ENCODE results near the gene CDSN.
"Not testable (repeated sequence)": the region's sequence is repeated elsewhere in the genome, so short reads cannot be mapped to it uniquely, and the experiment has no call there.

The CDSN gene, protein sequence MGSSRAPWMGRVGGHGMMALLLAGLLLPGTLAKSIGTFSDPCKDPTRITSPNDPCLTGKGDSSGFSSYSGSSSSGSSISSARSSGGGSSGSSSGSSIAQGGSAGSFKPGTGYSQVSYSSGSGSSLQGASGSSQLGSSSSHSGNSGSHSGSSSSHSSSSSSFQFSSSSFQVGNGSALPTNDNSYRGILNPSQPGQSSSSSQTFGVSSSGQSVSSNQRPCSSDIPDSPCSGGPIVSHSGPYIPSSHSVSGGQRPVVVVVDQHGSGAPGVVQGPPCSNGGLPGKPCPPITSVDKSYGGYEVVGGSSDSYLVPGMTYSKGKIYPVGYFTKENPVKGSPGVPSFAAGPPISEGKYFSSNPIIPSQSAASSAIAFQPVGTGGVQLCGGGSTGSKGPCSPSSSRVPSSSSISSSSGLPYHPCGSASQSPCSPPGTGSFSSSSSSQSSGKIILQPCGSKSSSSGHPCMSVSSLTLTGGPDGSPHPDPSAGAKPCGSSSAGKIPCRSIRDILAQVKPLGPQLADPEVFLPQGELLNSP

DNA sequence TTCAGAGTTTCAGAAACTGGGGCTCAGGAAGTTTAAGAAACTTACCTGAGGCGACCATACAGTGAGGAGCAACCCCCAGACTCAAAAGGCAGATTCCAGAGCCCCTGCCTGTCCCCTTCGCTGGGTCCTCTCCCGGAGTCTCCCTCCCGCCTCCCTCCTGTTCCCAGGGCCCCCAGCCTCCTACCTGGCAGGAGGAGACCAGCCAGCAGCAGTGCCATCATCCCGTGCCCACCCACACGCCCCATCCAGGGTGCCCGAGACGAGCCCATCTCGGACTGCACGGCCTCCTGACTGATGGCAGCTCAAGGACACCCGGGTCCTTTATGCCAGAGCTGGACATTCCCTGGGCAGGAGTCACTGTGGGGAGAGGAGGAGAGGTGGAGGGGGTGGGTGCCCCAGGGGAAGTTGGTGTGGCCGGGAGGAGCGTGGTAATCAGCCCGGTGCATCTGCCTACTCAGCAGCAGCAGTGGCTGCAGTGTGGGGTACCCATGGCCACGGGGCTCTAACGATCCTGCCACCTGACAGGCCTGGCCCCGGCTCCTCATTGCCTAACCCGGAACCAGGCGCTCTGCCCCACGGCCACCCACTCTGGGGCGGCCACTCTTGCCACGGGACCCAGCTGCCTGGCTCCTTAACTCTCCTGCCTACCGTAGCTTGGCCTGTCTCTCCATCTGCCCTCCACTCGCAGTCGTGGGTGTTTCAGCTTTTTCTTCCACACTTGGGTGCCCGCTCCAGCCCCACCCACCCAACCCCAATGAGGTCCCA, at the start of gene CDSN:
Gene CDSN, minus strand, starts transcription at position 296 of the 765 bp plus-strand sequence. Its CDS starts 27 bp downstream, at position 269.
- DNase-seq (ENCODE audit: low read depth): no peak

DNA sequence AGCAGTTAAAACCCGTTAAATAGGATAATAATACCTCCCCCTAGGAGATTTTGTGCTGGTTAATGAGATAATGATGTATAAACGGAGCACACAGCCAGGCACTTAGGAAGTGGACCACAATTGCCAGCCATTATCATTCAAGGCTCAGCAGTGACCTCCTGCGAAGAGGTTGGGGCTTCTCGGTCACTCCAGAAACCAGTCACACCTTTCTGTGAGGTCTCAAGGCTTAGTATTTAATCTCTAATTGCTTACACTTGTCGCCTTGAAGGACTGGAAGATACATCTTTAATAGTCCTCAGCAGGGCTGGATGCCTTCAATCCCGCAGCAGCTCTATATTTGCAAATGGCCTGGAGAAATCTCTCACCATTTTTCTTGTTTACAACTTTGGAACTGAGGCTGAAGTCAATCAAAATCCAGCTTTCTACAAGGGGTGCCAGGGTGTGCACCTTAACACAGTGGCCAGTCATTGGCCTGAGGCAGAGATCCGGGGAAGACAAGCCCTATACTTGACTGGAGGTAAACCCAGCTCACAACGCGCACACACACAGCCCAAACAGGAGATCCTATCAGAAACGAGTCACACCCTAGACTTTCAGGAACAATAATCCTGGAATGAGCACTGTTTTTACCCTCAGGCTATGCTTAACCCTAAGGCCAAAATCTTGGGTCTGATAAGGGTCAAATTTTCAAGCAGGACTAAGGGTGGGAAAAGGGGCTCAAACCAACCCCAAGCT, 49.0 kb upstream of the CDSN start:
- no peak for DNase-seq (ENCODE audit: low read depth)

DNA sequence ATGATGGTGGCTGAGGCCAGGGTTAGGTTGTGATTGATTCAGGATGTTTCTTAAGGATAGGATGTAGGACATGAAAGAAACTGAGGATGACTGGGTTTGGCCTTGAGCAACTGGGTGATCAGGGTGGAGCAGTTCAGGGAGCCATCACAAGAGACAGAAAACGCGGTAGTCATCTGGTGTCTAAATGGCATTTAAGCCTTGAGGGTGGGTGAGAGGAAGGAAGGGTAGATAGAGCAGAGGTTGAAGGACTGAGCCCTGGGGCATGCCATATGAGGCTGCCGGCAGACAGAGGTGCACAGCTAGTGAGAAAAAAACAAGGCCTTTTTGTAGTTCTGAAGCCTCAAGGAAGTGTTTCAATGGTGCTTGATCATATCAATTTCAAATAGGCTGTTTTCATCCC, 48.4 kb upstream of the CDSN start:
- no peak for DNase-seq (ENCODE audit: low read depth)

DNA sequence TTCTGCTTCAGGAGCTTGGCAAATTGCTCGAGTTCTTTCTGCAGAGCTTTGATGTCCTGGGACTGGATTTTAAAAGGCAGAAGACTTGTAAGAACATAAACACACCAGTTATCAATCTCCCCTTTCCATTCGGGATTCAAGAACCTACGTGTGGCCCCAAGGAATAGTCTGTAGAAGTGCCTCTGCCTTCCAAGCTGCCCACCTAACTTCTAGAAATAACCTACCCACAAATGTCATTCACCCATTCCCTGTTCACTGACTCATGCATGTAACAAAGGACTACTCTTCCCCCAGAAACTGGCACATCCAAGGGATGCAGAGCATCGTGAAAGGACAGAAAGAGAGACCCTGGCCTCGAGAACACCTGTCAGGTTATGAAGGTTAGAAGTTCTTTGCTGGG, 45.7 kb upstream of the CDSN start:
- DNase-seq (ENCODE audit: low read depth): no peak

DNA sequence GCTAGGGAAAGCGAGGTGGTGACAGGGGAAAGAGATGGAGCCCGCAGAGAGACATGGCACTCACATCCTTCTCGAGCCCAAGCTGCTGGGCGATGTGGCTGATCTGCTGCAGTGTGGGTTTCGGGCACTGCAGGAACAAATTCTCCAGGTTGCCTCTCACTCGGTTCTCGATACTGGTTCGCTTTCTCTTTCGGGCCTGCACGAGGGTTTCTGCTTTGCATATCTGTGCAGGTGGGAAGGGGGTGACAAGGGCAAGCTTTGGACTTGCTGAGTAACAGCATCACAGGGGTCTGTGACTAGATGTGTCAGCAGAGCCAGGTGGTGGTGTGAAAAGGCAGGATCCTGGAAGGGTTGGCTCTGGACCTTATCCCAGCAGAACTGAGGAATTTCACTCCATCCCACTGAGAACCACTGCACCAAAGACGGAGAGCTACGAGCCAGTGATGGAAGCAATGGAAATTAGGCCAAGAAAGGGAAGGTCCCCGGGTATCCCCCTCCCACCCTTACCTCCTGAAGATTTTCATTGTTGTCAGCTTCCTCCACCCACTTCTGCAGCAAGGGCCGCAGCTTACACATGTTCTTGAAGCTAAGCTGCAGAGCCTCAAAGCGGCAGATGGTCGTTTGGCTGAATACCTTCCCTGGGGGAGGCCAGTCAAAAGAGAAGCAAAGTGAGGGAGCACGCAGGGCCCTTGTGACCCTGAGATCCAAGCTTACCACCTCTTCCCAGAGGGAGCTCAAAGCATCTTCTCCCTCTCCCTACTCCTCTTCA, 45.0 kb upstream of the CDSN start:
- DNase-seq (ENCODE audit: low read depth): not testable (repeated sequence)

DNA sequence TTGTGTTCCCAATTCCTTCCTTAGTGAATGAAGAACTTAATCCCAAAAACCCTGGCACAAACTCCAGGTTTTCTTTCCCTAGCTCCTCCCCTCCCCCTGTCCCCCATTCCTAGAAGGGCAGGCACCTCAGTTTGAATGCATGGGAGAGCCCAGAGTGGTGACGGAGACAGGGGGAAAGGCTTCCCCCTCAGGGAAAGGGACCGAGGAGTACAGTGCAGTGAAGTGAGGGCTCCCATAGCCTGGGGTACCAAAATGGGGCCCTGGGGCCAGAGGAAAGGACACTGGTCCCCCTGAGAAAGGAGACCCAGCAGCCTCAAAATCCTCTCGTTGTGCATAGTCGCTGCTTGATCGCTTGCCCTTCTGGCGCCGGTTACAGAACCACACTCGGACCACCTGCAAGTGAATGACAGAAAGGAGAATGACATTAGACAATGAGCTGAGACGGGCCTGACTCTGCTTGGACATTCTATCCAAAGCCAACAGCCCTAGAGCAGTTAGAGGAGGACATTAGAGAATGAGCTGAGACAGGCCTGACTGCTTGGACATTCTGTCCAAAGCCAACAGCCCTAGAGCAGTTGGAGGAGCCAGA, 44.3 kb upstream of the CDSN start:
- not testable (repeated sequence) for DNase-seq (ENCODE audit: low read depth)

DNA sequence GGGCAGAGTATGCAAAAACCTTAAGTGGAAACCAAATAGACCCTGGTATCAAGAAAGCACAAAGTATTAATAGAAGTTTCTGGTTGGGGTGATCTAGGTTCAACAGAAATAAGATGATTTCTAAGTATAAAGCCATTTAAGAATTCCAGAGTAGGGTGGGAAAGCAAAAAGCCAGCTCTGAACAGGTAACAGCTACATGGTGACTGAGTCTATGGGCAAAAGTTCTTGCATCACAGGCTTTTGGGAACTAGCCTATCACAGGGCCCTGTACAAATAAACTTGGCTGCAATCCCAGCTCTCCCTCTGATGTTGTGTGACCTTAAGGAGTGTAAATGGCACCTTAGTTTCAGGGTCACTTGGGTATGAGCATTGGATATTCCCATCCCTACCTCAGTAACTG, 43.7 kb upstream of the CDSN start:
- DNase-seq (ENCODE audit: low read depth): no peak

DNA sequence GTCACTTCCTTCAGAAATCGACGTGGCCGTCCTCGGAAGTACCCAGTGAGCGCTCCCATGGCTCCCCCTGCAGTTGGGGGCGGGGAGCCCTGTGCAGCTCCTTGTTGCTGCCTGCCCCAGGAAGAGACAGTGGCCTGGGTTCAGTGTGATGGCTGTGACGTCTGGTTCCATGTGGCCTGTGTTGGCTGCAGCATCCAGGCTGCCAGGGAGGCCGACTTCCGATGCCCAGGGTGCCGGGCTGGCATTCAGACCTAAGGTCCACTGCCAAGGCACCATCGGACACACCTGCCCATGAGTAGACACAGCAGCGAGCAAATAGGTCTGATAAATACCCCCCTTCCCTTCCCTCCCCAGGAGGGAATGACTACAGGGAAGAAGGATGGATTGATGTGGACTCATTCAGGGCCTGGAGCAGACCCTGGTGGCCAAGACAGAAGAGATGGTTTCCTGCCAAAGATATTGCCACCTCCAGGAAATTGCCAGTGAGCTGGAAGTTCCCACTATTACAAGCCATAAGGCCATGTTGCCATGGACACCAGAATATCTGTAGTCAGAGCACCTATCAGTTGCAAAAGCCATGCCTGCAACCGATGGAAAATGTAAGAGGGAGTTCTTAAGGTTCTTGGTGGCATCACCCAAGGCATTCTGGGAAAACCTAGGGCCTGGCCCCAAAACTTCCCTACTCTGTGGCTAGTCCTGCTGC, 42.4 kb upstream of the CDSN start:
- DNase-seq (ENCODE audit: low read depth): no peak

DNA sequence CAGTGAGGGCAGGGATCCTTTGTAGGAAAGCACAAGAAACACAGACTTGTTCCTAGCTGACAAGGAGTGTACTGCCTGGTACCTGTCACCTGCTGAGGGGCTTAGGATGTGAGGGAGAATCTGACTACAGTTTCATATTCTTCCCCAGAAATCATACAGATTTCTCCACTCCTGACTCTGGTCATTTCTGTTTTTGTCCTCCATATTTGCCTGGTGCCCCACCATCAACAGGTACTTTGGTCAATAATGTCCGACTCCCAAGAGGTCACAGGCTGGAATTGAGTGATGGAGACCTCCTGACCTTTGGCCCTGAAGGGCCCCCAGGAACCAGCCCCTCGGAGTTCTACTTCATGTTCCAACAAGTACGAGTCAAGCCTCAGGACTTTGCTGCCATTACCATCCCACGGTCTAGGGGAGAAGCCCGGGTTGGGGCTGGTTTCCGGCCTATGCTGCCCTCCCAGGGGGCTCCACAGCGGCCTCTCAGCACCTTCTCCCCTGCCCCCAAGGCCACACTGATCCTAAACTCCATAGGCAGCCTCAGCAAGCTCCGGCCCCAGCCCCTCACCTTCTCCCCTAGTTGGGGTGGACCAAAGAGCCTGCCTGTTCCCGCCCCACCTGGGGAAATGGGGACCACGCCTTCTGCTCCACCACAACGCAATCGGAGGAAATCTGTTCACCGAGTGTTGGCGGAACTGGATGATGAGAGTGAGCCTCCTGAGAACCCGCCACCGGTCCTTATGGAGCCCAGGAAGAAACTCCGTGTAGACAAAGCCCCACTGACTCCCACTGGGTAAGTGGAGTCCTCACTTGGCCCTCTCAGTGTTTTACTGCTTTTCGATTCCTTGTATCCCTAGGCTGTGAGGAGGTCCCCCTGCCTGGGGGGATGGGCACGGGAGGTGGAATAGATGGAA, 41.2 kb upstream of the CDSN start:
- DNase-seq (ENCODE audit: low read depth): no peak

DNA sequence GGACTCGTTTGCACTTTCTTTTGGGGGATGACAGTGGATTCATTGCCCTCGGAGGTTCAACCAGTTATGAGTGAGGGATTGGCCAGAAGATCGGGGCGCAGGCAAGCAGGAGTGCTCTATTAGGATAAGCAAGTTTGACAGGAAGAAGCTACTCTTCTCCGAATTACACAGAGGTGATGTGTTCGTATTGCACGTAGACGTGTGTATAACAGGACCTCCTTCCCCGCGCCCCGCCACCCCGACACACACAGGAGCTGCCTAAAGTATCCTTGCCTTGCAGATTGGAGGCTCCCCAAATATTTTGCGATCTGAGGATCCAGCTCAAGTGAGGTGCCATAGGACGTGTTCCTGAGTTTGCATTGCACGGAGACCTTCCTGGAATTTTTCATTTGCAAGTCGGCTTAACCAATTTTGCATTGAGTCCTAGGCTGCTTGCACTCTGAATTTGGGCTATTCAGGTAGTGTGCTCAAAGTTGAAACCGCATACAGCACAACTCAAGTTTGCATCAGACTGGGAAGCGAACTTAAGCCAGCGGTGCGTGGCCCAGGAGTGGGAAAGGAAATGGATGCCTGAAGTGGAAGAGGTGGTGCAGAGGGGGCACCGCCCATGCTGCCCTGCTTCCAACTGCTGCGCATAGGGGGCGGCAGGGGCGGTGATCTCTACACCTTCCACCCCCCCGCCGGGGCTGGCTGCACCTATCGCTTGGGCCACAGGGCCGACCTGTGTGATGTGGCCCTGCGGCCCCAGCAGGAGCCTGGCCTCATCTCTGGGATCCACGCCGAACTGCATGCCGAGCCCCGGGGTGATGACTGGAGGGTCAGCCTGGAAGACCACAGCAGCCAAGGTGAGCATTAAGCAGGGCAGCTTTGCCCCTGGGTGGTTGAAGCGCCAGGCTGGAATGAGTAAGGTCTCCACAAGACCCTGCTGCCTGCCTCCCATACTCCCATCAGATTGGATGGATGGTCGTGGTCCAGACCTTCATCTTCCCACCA, 38.9 kb upstream of the CDSN start:
- no peak for DNase-seq (ENCODE audit: low read depth)

DNA sequence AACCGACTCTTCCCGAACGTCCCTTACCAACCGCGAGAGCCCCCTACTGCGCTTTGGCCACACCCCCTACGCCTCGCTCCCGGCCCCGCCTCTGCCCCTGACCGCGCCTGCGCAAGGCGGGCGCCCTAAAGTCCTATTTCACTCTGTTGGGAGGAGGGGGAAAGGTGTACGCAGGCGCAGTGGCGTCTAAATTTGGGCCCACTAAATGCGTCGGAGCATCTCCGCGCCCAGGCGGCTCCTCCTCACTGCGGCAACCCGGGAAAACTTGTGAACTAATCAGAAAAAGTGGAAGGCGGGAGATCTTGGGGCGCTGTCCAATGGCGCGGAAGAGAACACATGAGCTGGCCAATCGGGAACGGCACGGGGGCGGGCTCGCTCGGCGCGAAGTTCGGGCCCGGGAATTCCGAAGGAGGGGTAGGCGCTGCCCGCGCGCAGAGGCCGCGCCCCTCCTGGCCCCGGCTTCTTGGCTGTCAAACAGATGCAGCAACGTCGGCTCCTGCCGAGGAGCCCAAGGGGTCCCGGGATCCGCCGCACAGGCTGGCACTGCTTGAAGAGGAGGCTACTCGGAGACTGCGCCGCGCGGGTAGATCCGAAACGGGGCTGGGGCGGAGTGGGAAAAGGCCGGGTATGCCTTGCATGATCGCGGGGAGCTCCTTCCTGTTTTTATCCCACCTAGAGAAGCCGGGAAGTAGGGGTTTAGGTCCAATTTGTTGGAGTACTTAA, 38.1 kb upstream of the CDSN start, which contains the start of gene TCF19:
Gene TCF19, plus strand, starts transcription at position 450 of the 723 bp plus-strand sequence. CDS start 881 bp downstream, outside the sequence.
- peak; percentile 96 for DNase-seq (ENCODE audit: low read depth)

DNA sequence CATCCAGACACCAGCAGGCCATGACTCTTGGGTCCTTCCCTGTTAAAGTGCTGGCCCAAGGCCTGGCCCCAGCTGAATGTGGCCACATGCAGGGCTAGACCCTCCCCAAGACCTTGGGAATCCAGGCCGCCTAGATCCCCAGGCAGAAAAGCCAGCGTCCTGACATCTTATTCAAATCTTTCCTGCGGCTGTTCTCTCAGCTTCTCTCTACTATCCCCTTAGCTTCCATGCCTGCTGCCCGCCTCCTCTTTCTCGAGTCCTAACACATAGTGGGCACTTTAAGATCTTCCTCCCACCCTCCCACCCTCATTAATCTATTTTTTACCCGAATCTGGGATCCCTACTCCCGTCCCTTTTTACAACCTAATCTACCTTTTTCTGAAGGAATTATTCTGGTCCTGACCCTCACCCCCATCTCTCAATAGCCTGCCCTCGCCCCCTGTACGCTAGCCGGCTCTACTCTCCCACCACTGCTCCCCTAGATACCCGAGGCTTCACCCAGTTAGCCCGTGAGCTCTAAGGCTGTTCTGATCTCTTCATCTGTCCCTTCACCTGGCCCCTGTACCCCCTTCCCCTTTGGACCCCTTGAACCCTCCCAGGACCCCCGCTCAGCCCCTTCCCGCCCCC, 37.4 kb upstream of the CDSN start, which contains the start of gene CCHCR1:
Gene CCHCR1, minus strand, starts transcription at position 290 of the 627 bp plus-strand sequence. Its CDS starts 202 bp downstream, at position 88.
- no peak for DNase-seq (ENCODE audit: low read depth)

DNA sequence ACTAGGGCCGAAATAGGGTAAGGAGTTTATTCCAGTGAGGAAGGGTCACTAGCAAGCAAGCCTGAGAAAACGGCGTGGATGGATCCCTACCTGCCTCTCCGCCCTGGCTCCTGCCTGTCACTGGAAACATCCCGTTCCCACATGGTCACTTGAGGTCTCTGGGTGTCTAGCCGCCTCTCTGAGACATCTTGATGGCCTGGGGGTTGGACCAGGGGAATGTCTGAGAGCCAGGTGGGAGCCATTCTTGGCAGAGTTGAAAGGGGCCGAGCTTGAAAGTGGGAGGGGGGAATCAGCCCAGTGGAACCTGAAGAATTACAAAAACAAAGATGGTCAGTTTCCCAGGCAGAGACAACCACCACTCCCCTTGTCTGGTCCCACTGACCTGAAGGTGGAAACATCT, 36.4 kb upstream of the CDSN start:
- no peak for DNase-seq (ENCODE audit: low read depth)

DNA sequence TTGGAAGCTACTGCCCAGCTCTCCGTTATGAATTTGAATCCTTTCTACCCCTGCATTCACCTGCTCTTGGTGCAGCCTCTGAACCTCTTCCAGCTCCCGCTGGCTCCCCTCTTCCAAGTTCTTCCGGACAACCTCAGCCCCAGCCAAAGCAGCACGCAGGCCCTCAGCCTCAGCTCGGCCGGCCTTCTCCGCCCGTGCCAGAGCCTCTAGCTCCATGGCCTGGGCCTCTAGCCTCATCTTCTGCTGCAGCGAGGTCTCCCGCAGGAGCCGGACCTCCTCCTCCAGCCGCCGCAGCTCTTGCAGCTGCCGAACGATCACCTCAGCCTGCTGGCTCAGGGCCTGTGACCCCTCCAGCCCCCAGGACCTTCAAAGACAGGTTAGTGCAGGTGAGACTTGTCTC, 34.2 kb upstream of the CDSN start:
- no peak for DNase-seq (ENCODE audit: low read depth)

DNA sequence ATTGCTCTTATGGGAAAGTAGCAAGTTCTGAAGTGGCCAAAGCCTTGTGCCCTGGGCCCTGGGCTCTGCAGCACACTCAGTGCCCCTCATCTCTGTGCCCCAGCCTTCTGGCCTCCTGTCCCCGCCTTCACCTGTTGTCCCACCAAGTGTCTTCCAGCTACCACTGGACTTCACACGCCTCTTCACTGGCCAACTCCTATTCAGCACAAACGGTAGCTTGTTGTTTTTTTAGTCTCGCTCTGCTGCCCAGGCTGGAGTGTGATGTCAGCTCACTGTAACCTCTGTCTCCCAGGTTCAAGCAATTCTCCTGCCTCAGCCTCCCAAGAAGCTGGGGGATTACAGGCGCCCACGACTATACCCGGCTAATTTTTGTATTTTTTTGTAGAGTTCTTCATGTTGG, 32.5 kb upstream of the CDSN start:
- no peak for DNase-seq (ENCODE audit: low read depth)

DNA sequence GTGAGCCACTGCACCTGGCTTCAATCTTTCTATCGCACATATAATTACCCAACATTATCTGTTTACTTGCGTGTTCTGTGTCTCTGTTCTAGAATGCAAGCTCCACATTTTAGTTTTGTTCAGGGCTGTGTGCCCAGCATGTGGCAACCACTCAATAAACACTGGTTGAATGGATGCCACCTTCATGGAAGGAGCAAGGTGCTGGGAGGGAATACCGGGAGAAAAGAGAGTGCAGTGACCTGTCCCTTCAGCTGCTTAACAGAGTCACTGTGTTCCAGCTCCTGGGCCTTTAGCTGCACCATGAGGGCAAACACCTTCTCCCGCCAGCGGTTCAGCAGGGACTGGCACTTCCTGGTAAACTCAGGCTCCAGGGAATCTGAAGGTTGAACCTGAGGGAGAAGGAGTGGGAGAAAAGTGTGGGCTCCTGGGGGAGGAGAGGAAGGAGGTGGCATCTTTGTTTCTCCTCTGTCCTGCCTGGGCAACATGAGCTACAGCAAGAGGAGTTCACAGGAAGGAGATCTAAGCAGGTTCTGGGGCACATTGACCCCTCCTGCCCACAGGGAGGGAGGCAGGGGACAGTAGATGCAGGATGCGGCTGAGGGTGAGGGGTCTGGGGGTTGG, 29.7 kb upstream of the CDSN start:
- no peak for DNase-seq (ENCODE audit: low read depth)
